ENCODE measurements around the gene F8. TPM values are rescaled to one million over a fixed set of nuclear protein-coding genes. Genes with fewer than 3 reads are reported as not detected.

F8 gene
- total RNA-seq, 1 donor from 2014 or later = 1.3 TPM

DNA sequence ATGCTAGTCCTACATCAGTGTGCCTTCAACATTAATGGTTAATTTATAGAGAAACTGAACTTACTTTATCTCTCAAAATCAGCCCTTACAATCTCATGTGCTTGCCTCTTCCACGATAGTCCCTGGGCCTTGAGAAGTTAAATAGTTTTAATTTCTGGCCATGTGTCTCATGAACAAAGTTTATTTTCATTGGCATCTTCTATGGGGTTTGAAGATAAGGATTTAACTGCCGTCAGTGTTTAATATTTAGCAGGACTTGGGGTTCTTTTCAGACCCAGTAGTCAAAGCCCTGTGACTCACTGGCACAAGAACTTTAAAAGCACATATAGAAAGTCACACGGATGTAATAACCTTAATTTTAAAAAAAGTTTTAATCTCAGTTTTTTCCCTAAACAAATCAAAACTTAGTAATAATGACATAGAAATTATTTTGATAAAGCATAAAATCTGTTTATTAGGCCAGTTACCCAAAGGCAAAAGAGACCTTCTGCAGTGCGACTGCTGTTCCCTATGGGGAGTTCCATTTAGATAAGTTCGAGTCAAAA is 207.2 kb downstream of the F8 start:
- H3K27ac Mint-ChIP-seq = no peak overlapping the region
- peaks cover 5% of the 10 kb centered on the region for H3K27me3 Mint-ChIP-seq
- no peaks in the 10 kb centered on the region for H3K9me3 Mint-ChIP-seq
- H3K4me1 Mint-ChIP-seq (ENCODE audit: unreplicated experiment) = no peaks in the 10 kb centered on the region
- no peak for DNase-seq (ENCODE audit: extremely low spot score, unreplicated experiment)
- no peak overlapping the region for H3K4me3 Mint-ChIP-seq
- no peaks in the 10 kb centered on the region for H3K36me3 Mint-ChIP-seq
- TF ChIP-seq CTCF (conservative IDR thresholded peaks at IDR 0.05) = no peak

GRCh38 chrX:154813801-154814200 is 208.7 kb downstream of the F8 start:
- H3K27me3 Mint-ChIP-seq = peaks cover 5% of the 10 kb centered on the region
- H3K4me3 Mint-ChIP-seq = no peak overlapping the region

DNA sequence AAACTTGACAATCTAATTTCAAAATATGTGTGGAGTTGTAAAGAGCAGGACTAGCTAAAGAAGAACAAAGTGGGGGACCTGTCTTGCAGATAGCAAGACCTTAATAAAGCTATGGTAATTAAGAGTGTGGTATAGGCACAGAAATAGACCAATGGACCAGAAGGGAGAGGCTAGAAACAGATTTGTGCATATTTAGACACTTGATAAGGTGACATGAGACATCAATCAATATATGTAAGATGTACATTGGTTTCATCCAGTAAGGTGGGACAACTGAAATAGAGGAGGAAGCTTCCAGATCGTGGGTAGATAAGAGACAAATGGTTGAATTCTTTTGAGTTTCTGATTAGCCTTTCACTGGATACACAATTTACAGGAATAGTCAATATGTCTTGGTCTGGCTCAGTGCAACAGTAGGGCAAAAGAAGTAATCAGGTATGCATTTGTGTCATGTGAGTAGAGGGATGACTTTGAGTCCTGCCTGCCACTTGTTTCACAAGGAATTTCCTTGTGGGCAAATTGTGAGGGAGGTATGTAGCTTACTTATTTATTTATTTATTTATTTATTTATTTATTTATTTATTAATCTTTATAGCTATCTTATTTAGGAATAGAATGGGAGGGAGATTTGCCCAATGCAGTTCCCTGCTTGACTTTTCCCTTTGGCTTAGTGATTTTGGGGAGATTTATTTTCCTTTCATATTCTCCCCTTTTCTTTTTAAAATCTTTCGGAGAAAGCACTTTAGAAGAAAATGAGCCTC is 210.0 kb downstream of the F8 start:
- Mint-ChIP-seq H3K27ac (no peak overlapping the region), H3K4me1 (ENCODE audit: unreplicated experiment) (no peaks in the 10 kb centered on the region), H3K9me3 (peaks cover 1% of the 10 kb centered on the region), H3K36me3 (no peaks in the 10 kb centered on the region), H3K4me3 (no peak overlapping the region), H3K27me3 (peaks cover 5% of the 10 kb centered on the region)
- DNase-seq (ENCODE audit: extremely low spot score, unreplicated experiment) = no peak
- TF ChIP-seq CTCF (conservative IDR thresholded peaks at IDR 0.05) = no peak

More at GRCh38 chrX:154813801-154814200, 208.7 kb downstream of the F8 start:
- Mint-ChIP-seq H3K36me3 (no peaks in the 10 kb centered on the region), H3K27ac (no peak overlapping the region), H3K9me3 (no peaks in the 10 kb centered on the region), H3K4me1 (ENCODE audit: unreplicated experiment) (no peaks in the 10 kb centered on the region)
- no peak for DNase-seq (ENCODE audit: extremely low spot score, unreplicated experiment)
- no peak for TF ChIP-seq CTCF (conservative IDR thresholded peaks at IDR 0.05)

DNA sequence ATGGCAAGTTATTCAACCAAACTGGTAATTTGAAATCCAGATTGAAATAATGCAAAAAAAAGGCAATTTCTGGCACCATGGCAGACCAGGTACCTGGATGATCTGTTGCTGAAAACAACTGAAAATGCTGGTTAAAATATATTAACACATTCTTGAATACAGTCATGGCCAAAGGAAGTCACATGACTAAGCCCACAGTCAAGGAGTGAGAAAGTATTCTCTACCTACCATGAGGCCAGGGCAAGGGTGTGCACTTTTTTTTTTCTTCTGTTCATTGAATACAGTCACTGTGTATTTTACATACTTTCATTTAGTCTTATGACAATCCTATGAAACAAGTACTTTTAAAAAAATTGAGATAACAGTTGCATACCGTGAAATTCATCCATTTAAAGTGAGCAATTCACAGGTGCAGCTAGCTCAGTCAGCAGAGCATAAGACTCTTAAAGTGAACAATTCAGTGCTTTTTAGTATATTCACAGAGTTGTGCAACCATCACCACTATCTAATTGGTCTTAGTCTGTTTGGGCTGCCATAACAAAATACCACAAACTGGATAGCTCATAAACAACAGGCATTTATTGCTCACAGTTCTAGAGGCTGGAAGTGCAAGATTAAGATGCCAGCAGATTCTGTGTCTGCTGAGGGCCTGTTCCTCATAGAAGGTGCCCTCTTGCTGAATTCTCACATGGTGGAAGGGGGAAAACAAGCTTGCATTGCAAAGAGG is 212.4 kb downstream of the F8 start:
- DNase-seq (ENCODE audit: extremely low spot score, unreplicated experiment) = no peak
- TF ChIP-seq CTCF (conservative IDR thresholded peaks at IDR 0.05) = no peak
- Mint-ChIP-seq H3K36me3 (no peaks in the 10 kb centered on the region), H3K27me3 (peaks cover 9% of the 10 kb centered on the region), H3K4me3 (no peak overlapping the region), H3K4me1 (ENCODE audit: unreplicated experiment) (no peaks in the 10 kb centered on the region), H3K27ac (no peak overlapping the region), H3K9me3 (peaks cover 5% of the 10 kb centered on the region)

GRCh38 chrX:154806837-154807501 is 215.6 kb downstream of the F8 start:
- peaks cover 5% of the 10 kb centered on the region for H3K9me3 Mint-ChIP-seq
- TF ChIP-seq CTCF (conservative IDR thresholded peaks at IDR 0.05) = no peak
- no peaks in the 10 kb centered on the region for H3K4me1 Mint-ChIP-seq (ENCODE audit: unreplicated experiment)
- H3K27me3 Mint-ChIP-seq = peaks cover 16% of the 10 kb centered on the region
- no peak overlapping the region for H3K4me3 Mint-ChIP-seq
- no peak overlapping the region for H3K27ac Mint-ChIP-seq
- no peaks in the 10 kb centered on the region for H3K36me3 Mint-ChIP-seq
- DNase-seq (ENCODE audit: extremely low spot score, unreplicated experiment) = no peak
